ENCODE data around the gene IL32. TPM values are rescaled to one million over a fixed set of nuclear protein-coding genes. Genes with fewer than 3 reads are reported as not detected.

IL32 gene
- total and polyA plus RNA-seq, 2 donors (not counting 1 experiment from before 2014, with no cell fraction given) = 2.0 to 2.3 TPM

- H3K9me3 Mint-ChIP-seq (ENCODE audit: insufficient read depth) = no peaks in the 10 kb centered on the region
- Histone ChIP-seq H3K36me3 (replicated peaks in 1 of 2; ENCODE audit: control extremely low read depth in 1 of 2, control insufficient read depth in 1 of 2, extremely low read depth in 1 of 2, insufficient read depth in 2 of 2, low read length in 1 of 2) (peaks cover 0 to 18% of the 10 kb centered on the region in 2 experiments), H3K27me3 (replicated peaks in 1 of 4; ENCODE audit: control extremely low read depth in 1 of 4, control insufficient read depth in 3 of 4, insufficient read depth in 4 of 4, low read length in 3 of 4) (peaks cover 0 to 19% (median 10%) of the 10 kb centered on the region in 4 experiments), H3K4me2 (replicated peaks; ENCODE audit: low read depth, low read length, poor library complexity, severe bottlenecking) (no peak overlapping the region), H3K79me2 (ENCODE audit: control insufficient read depth, insufficient read depth, low read length) (peaks cover 15% of the 10 kb centered on the region), H2AFZ (ENCODE audit: insufficient read depth, low read depth, low read length, poor library complexity, severe bottlenecking) (no peak overlapping the region), H3K9me3 (ENCODE audit: control extremely low read depth in 1 of 3, control insufficient read depth in 2 of 3, insufficient read depth in 1 of 3, low read length in 2 of 3) (peaks cover 0 to 6% (median 0%) of the 10 kb centered on the region in 3 donors), H4K20me1 (ENCODE audit: control insufficient read depth, insufficient read depth, low read length, poor library complexity, severe bottlenecking) (peaks cover 34% of the 10 kb centered on the region), H3K4me3 (ENCODE audit: control extremely low read depth in 1 of 5, extremely low read depth in 1 of 5, insufficient read depth in 1 of 5, low read depth in 2 of 5, low read length in 4 of 5) (no peak overlapping the region), H3K27ac (ENCODE audit: low read length in 2 of 2) (no peak overlapping the region), H3K4me1 (ENCODE audit: control insufficient read depth in 2 of 2, insufficient read depth in 2 of 2, low read length in 2 of 2) (peaks cover 55 to 65% of the 10 kb centered on the region in 2 donors), H3K9ac (ENCODE audit: low read length) (no peak overlapping the region)
- ChIA-PET POLR2A (interaction anchor here (0.5 to 0.8 kb wide), 4 partner anchors 34 to 594 kb away, joined by 3 to 6 read pairs (median 4); partner anchors contain the start of gene IL32), CTCF (interaction anchor here (0.9 to 6.9 kb wide), 7 partner anchors 8 to 128 kb away, joined by 3 to 213 read pairs (median 8); no protein-coding TSS in a partner anchor)
- H3K4me1 Mint-ChIP-seq = peaks cover 52% of the 10 kb centered on the region
- no peak for DNase-seq
- intact Hi-C loops (cut with micrococcal nuclease) = loop anchor here (10.0 kb wide), 2 partner anchors 259 to 1721 kb away; partner anchors contain the start of genes UBE2I and ZNF263
- ATAC-seq (ENCODE audit: low read depth) = no peak
- H3K4me3 Mint-ChIP-seq = no peak overlapping the region
- H3K27me3 Mint-ChIP-seq = peaks cover 13% of the 10 kb centered on the region
- TF ChIP-seq CTCF (IDR thresholded peaks at IDR 0.05) = no peak
- TF ChIP-seq EZH2 (IDR thresholded peaks at IDR 0.05; ENCODE audit: borderline replicate concordance, insufficient read depth, low read depth, low read length, poor library complexity, severe bottlenecking) = no peak
- no peak overlapping the region for H3K27ac Mint-ChIP-seq
- 98% methylated on average over 17 of the region's 18 CpGs for WGBS (ENCODE audit: insufficient coverage)
Observed at GRCh38 chr16:3025032-3026002, 40.1 kb upstream of the IL32 start.
